ENCODE data around the gene PICK1. TPM values are rescaled to one million over a fixed set of nuclear protein-coding genes. Genes with fewer than 3 reads are reported as not detected.

The PICK1 gene
- polyA plus RNA-seq, 1 donor from 2014 or later = 101 TPM

- Histone ChIP-seq H3K9me2 (ENCODE audit: insufficient read depth, low read length) (no peaks in the 10 kb centered on the region), H3K27me3 (ENCODE audit: insufficient read depth, low read depth, low read length) (no peaks in the 10 kb centered on the region), H3K9ac (ENCODE audit: low read length) (no peak overlapping the region), H3K36me3 (ENCODE audit: insufficient read depth, low read length) (no peaks in the 10 kb centered on the region), H3K27ac (ENCODE audit: low read length) (no peak overlapping the region), H2AFZ (ENCODE audit: low read depth, low read length) (no peak overlapping the region), H3K4me3 (ENCODE audit: low read length) (no peak overlapping the region), H4K20me1 (ENCODE audit: insufficient read depth) (no peaks in the 10 kb centered on the region), H3F3A (ENCODE audit: insufficient read depth, low read length, poor library complexity, severe bottlenecking) (no peaks in the 10 kb centered on the region), H3K79me2 (replicated peaks; ENCODE audit: insufficient read depth, low read length) (no peaks in the 10 kb centered on the region), H3K9me3 (ENCODE audit: low read length) (no peaks in the 10 kb centered on the region), H3K4me2 (ENCODE audit: low read length) (no peak overlapping the region)
- TF ChIP-seq RAD21 (conservative IDR thresholded peaks at IDR 0.05) = no peak
- no peak for TF ChIP-seq MXI1 (conservative IDR thresholded peaks at IDR 0.05; ENCODE audit: poor library complexity, severe bottlenecking)
- TF ChIP-seq REST (IDR thresholded peaks at IDR 0.05; ENCODE audit: borderline replicate concordance) = no peak
- no peak for TF ChIP-seq POLR2AphosphoS5 (IDR thresholded peaks at IDR 0.05)
- TF ChIP-seq EZH2 (IDR thresholded peaks at IDR 0.05; ENCODE audit: borderline replicate concordance, insufficient read depth, low read length, poor library complexity, severe bottlenecking) = no peak
- no peak for TF ChIP-seq TAF1 (IDR thresholded peaks at IDR 0.05; ENCODE audit: low read depth)
- TF ChIP-seq CTCF (IDR thresholded peaks at IDR 0.05; ENCODE audit: poor library complexity, severe bottlenecking) = no peak
- no peak for TF ChIP-seq SMC3 (conservative IDR thresholded peaks at IDR 0.05; ENCODE audit: poor library complexity)
- TF ChIP-seq EP300 (conservative IDR thresholded peaks at IDR 0.05; ENCODE audit: poor library complexity, severe bottlenecking) = no peak
These were observed 25.7 kb upstream of the PICK1 start for GRCh38 chr22:38031491-38031890.

DNA sequence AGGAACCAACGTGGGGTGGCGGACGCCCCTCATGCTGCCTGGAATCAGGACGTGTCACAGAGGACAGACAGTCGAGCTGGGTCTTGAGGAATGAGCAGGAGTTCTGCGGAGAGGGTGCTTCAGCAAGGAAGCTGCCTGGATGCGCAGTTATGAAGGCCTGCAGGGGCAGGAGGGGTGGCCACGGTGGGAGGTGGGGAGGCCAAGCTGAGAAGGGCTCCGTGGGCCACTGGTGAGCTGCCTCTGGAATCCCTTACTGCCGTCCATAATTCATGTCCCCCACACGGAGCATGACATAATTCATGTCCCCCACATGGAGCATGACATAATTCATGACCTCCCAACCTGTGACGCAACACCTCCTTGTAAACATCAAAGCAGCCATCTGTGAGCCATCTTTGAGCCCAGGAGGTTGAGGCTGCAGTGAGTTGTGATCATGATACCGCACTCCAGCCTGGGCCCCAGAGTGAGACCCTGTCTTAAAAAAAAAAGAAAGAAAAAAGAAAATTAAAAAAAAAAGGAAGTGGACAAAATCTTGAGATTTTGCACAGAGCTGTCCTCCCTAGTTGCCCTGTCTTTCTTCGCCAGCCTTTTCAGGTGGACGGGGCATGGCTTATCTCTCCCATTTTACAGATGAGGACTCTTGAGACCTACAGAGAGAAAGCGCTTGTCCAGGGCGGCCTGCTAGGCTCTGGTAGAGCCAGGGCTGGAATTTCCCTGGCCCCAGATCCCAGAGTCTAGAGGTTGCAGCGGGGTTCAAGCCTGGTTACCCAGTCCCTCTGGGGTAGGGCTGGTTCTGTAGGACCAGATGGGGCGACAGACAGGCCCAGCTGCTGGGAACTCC, 24.3 kb upstream of the PICK1 start:
- H3K27me3 ChIP-seq (ENCODE audit: insufficient read depth, low read depth, low read length) = no peaks in the 10 kb centered on the region
- no peak overlapping the region for H2AFZ ChIP-seq (ENCODE audit: low read depth, low read length)
- H3K9me2 ChIP-seq (ENCODE audit: insufficient read depth, low read length) = no peaks in the 10 kb centered on the region
- H4K20me1 ChIP-seq (ENCODE audit: insufficient read depth) = no peaks in the 10 kb centered on the region
- H3F3A ChIP-seq (ENCODE audit: insufficient read depth, low read length, poor library complexity, severe bottlenecking) = no peaks in the 10 kb centered on the region
- H3K27ac ChIP-seq (ENCODE audit: low read length) = no peak overlapping the region
- H3K4me3 ChIP-seq (ENCODE audit: low read length) = no peak overlapping the region
- H3K9ac ChIP-seq (ENCODE audit: low read length) = no peak overlapping the region
- H3K36me3 ChIP-seq (ENCODE audit: insufficient read depth, low read length) = no peaks in the 10 kb centered on the region
- H3K79me2 ChIP-seq (replicated peaks; ENCODE audit: insufficient read depth, low read length) = no peaks in the 10 kb centered on the region
- H3K9me3 ChIP-seq (ENCODE audit: low read length) = no peaks in the 10 kb centered on the region
- no peak overlapping the region for H3K4me2 ChIP-seq (ENCODE audit: low read length)
- TF ChIP-seq TAF1 (IDR thresholded peaks at IDR 0.05; ENCODE audit: low read depth) (no peak), RAD21 (conservative IDR thresholded peaks at IDR 0.05) (no peak), SMC3 (conservative IDR thresholded peaks at IDR 0.05; ENCODE audit: poor library complexity) (no peak), EP300 (conservative IDR thresholded peaks at IDR 0.05; ENCODE audit: poor library complexity, severe bottlenecking) (no peak), MXI1 (conservative IDR thresholded peaks at IDR 0.05; ENCODE audit: poor library complexity, severe bottlenecking) (no peak), POLR2AphosphoS5 (IDR thresholded peaks at IDR 0.05) (no peak), EZH2 (IDR thresholded peaks at IDR 0.05; ENCODE audit: borderline replicate concordance, insufficient read depth, low read length, poor library complexity, severe bottlenecking) (no peak)
